ENCODE measurements around the gene RPTOR. TPM values are rescaled to one million over a fixed set of nuclear protein-coding genes. Genes with fewer than 3 reads are reported as not detected.
"Not testable (repeated sequence)": the region's sequence is repeated elsewhere in the genome, so short reads cannot be mapped to it uniquely, and the experiment has no call there.

The RPTOR gene
- polyA plus RNA-seq, 1 donor (not counting 4 experiments of a cell fraction or from before 2014, with no cell fraction given): 4.0 TPM

DNA sequence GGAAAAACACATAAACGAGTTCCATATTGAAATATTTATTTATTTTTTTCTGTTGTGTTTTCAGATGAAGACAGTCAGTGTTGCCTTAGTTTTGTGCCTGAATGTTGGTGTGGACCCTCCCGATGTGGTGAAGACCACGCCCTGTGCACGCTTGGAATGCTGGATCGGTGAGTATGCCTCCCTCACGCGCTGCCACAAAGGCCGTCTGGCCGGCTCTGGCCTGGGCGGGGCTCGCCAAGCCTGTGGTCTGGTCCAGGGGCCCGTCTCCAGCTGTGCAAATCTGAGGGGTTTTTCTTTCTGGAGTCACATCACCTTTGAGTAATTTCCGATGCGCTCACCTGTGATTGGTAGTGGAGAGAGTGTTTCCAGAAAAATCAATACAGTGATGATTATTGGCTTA is 81.0 kb downstream of the RPTOR start:
- no peak overlapping the region for H3K4me3 ChIP-seq (ENCODE audit: control insufficient read depth in 2 of 3, extremely low read depth in 1 of 3, insufficient read depth in 2 of 3, low read depth in 1 of 3, low read length in 3 of 3)
- peaks cover 7% of the 10 kb centered on the region for H3K4me1 ChIP-seq (ENCODE audit: control insufficient read depth, extremely low read depth, insufficient read depth, low read length)
- H4K20me1 ChIP-seq (ENCODE audit: control insufficient read depth, extremely low read depth, insufficient read depth, low read length): no peaks in the 10 kb centered on the region
- H3K9me3 ChIP-seq (ENCODE audit: control insufficient read depth, low read depth, low read length): no peaks in the 10 kb centered on the region
- H3K36me3 ChIP-seq (ENCODE audit: control insufficient read depth in 2 of 2, extremely low read depth in 1 of 2, insufficient read depth in 2 of 2, low read length in 2 of 2): peaks cover 2 to 3% of the 10 kb centered on the region in 2 experiments
- TF ChIP-seq EZH2 (IDR thresholded peaks at IDR 0.05; ENCODE audit: low read length): no peak
- TF ChIP-seq, protein P1, sequence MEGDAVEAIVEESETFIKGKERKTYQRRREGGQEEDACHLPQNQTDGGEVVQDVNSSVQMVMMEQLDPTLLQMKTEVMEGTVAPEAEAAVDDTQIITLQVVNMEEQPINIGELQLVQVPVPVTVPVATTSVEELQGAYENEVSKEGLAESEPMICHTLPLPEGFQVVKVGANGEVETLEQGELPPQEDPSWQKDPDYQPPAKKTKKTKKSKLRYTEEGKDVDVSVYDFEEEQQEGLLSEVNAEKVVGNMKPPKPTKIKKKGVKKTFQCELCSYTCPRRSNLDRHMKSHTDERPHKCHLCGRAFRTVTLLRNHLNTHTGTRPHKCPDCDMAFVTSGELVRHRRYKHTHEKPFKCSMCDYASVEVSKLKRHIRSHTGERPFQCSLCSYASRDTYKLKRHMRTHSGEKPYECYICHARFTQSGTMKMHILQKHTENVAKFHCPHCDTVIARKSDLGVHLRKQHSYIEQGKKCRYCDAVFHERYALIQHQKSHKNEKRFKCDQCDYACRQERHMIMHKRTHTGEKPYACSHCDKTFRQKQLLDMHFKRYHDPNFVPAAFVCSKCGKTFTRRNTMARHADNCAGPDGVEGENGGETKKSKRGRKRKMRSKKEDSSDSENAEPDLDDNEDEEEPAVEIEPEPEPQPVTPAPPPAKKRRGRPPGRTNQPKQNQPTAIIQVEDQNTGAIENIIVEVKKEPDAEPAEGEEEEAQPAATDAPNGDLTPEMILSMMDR (optimal IDR thresholded peaks at IDR 0.05 in 1 of 3, IDR thresholded peaks at IDR 0.05 in 1 of 3, conservative IDR thresholded peaks at IDR 0.05 in 1 of 3; ENCODE audit: extremely low read depth in 1 of 3, insufficient read depth in 2 of 3, low read length in 3 of 3): no peak
- H3K9me1 ChIP-seq (ENCODE audit: control insufficient read depth, extremely low read depth, insufficient read depth, low read length): peaks cover 2% of the 10 kb centered on the region
- DNase-seq (ENCODE audit: low read depth, low spot score) (no peak), FAIRE-seq (no peak)
- H2AFZ ChIP-seq (ENCODE audit: control insufficient read depth, low read length): no peak overlapping the region
- H3K27me3 ChIP-seq (ENCODE audit: control insufficient read depth, extremely low read depth, insufficient read depth, low read length): no peaks in the 10 kb centered on the region
- dilution Hi-C loops (cut with MboI; ENCODE audit: extremely low pct_ligation_motif_present, low sequenced_read_pairs): no loop called here
- H3K79me2 ChIP-seq (ENCODE audit: control insufficient read depth, insufficient read depth, low read length): peaks cover 33% of the 10 kb centered on the region
- no peak overlapping the region for H3K27ac ChIP-seq (ENCODE audit: control insufficient read depth, insufficient read depth, low read length)
- H3K4me2 ChIP-seq (ENCODE audit: control insufficient read depth, extremely low read depth, insufficient read depth, low read depth, low read length): no peak overlapping the region
- no peak overlapping the region for H3K9ac ChIP-seq (ENCODE audit: control insufficient read depth, extremely low read depth, insufficient read depth, low read length)

DNA sequence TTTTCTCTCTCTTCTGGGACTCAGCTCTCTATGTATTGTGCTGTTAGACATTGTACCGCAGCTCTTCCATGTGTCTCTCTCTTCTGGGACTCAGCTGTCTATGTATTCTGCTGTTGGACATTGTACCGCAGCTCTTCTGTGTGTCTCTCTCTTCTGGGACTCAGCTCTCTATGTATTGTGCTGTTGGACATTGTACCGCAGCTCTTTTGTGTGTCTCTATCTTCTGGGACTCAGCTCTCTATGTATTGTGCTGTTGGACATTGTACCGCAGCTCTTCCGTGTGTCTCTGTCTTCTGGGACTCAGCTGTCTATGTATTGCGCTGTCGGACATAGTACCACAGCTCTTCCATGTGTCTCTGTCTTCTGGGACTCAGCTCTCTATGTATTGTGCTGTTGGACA is 84.2 kb downstream of the RPTOR start:
- H3K4me2 ChIP-seq (ENCODE audit: control insufficient read depth, extremely low read depth, insufficient read depth, low read depth, low read length); H3K27ac ChIP-seq (ENCODE audit: control insufficient read depth, insufficient read depth, low read length); FAIRE-seq; H3K9me3 ChIP-seq (ENCODE audit: control insufficient read depth, low read depth, low read length); dilution Hi-C loops (cut with MboI; ENCODE audit: extremely low pct_ligation_motif_present, low sequenced_read_pairs); DNase-seq (ENCODE audit: low read depth, low spot score); H3K9me1 ChIP-seq (ENCODE audit: control insufficient read depth, extremely low read depth, insufficient read depth, low read length); H4K20me1 ChIP-seq (ENCODE audit: control insufficient read depth, extremely low read depth, insufficient read depth, low read length); H2AFZ ChIP-seq (ENCODE audit: control insufficient read depth, low read length); H3K36me3 ChIP-seq (ENCODE audit: control insufficient read depth in 2 of 2, extremely low read depth in 1 of 2, insufficient read depth in 2 of 2, low read length in 2 of 2); H3K27me3 ChIP-seq (ENCODE audit: control insufficient read depth, extremely low read depth, insufficient read depth, low read length); H3K4me3 ChIP-seq (ENCODE audit: control insufficient read depth in 2 of 3, extremely low read depth in 1 of 3, insufficient read depth in 2 of 3, low read depth in 1 of 3, low read length in 3 of 3); H3K4me1 ChIP-seq (ENCODE audit: control insufficient read depth, extremely low read depth, insufficient read depth, low read length); H3K9ac ChIP-seq (ENCODE audit: control insufficient read depth, extremely low read depth, insufficient read depth, low read length): not testable (repeated sequence)
- peaks cover 20% of the 10 kb centered on the region for H3K79me2 ChIP-seq (ENCODE audit: control insufficient read depth, insufficient read depth, low read length)

DNA sequence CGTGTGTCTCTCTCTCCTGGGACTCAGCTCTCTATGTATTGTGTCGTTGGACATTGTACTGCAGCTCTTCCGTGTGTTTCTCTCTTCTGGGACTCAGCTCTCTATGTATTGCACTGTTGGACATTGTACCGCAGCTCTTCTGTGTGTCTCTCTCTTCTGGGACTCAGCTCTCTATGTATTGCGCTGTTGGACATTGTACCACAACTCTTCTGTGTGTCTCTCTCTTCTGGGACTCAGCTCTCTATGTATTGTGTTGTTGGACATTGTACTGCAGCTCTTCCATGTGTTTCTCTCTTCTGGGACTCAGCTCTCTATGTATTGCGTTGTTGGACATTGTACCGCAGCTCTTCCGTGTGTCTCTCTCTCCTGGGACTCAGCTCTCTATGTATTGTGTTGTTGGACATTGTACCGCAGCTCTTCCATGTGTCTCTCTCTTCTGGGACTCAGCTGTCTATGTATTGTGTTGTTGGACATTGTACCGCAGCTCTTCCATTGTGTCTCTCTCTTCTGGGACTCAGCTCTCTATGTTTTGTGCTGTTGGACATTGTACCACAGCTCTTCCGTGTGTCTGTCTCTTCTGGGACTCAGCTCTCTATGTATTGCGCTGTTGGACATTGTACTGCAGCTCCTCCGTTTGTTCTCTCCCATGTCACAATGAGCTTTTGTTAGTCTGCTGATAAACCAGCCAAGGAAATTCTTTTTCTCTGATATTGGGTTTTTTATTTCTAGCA is 84.8 kb downstream of the RPTOR start:
- H3K79me2 ChIP-seq (ENCODE audit: control insufficient read depth, insufficient read depth, low read length): peaks cover 24% of the 10 kb centered on the region
- dilution Hi-C loops (cut with MboI; ENCODE audit: extremely low pct_ligation_motif_present, low sequenced_read_pairs): no loop called here
- no peak for TF ChIP-seq EZH2 (IDR thresholded peaks at IDR 0.05; ENCODE audit: low read length)
- TF ChIP-seq, protein P1 (optimal IDR thresholded peaks at IDR 0.05 in 1 of 3, IDR thresholded peaks at IDR 0.05 in 1 of 3, conservative IDR thresholded peaks at IDR 0.05 in 1 of 3; ENCODE audit: extremely low read depth in 1 of 3, insufficient read depth in 2 of 3, low read length in 3 of 3): no peak

More for the DNA sequence above, 84.8 kb downstream of the RPTOR start:
- Histone ChIP-seq H3K9me1 (ENCODE audit: control insufficient read depth, extremely low read depth, insufficient read depth, low read length) (peaks cover 2% of the 10 kb centered on the region), H3K27ac (ENCODE audit: control insufficient read depth, insufficient read depth, low read length) (no peak overlapping the region), H3K36me3 (ENCODE audit: control insufficient read depth in 2 of 2, extremely low read depth in 1 of 2, insufficient read depth in 2 of 2, low read length in 2 of 2) (peaks cover 2 to 3% of the 10 kb centered on the region in 2 experiments), H3K27me3 (ENCODE audit: control insufficient read depth, extremely low read depth, insufficient read depth, low read length) (no peaks in the 10 kb centered on the region), H4K20me1 (ENCODE audit: control insufficient read depth, extremely low read depth, insufficient read depth, low read length) (no peaks in the 10 kb centered on the region), H3K9me3 (ENCODE audit: control insufficient read depth, low read depth, low read length) (no peaks in the 10 kb centered on the region), H3K4me2 (ENCODE audit: control insufficient read depth, extremely low read depth, insufficient read depth, low read depth, low read length) (no peak overlapping the region), H2AFZ (ENCODE audit: control insufficient read depth, low read length) (no peak overlapping the region), H3K9ac (ENCODE audit: control insufficient read depth, extremely low read depth, insufficient read depth, low read length) (no peak overlapping the region), H3K4me3 (ENCODE audit: control insufficient read depth in 2 of 3, extremely low read depth in 1 of 3, insufficient read depth in 2 of 3, low read depth in 1 of 3, low read length in 3 of 3) (no peak overlapping the region), H3K4me1 (ENCODE audit: control insufficient read depth, extremely low read depth, insufficient read depth, low read length) (no peaks in the 10 kb centered on the region)
- FAIRE-seq (peak; percentile 23), DNase-seq (ENCODE audit: low read depth, low spot score) (no peak)

All from keratinocyte (primary cell).